Nephron (organoid): ENCODE data around the gene VAV2.
A peak's percentile ranks its signal among the peaks of the same experiment; 100 is the strongest.

ENCODE experiments used
- H3K27ac Mint-ChIP-seq, 3 experiments: 2 replicates each; pipeline ENCODE4 v1.8.0; 2020; ENCODE audit warnings: mixed read lengths in 3 of 3, mild to moderate bottlenecking in 2 of 3, moderate library complexity in 1 of 3
- H3K27me3 Mint-ChIP-seq: 2 replicates; pipeline ENCODE4 v1.8.0; 2021; ENCODE audit warnings: low read depth, mild to moderate bottlenecking, moderate library complexity, mixed read lengths
- H3K36me3 Mint-ChIP-seq: 2 replicates; pipeline ENCODE4 v1.8.0; 2020; ENCODE audit warnings: low read depth, mixed read lengths
- H3K4me1 Mint-ChIP-seq: 2 replicates; pipeline ENCODE4 v1.8.0; 2020; ENCODE audit warnings: mixed read lengths
- H3K4me3 Mint-ChIP-seq, 3 experiments: 2 replicates each; pipeline ENCODE4 v1.8.0; 2020; ENCODE audit warnings: mild to moderate bottlenecking in 3 of 3, mixed read lengths in 3 of 3, moderate library complexity in 2 of 3
- H3K9me3 Mint-ChIP-seq: 2 replicates; pipeline ENCODE4 v1.8.0; 2020; ENCODE audit warnings: mixed read lengths
- TF ChIP-seq, protein P1 (sequence below), 3 experiments: fragments of 200-600 bp; sonication (generic); IDR thresholded peaks; one replicate each; pipeline ENCODE4 v1.5.0; 2021; ENCODE audit warnings: antibody characterized with exemption in 3 of 3; ENCODE audit not compliant: unreplicated experiment in 3 of 3

Gene VAV2

GRCh38 chr9:133825555-133826218 lies 166.4 kb downstream of the VAV2 start:
- H3K4me1 Mint-ChIP-seq: peaks cover 60% of the 10 kb centered on the region
- peak overlapping the region; percentile 61 to 88 (median 78) for H3K27ac Mint-ChIP-seq
- peaks cover 6% of the 10 kb centered on the region for H3K36me3 Mint-ChIP-seq
- no peaks in the 10 kb centered on the region for H3K9me3 Mint-ChIP-seq
- peak overlapping the region in 1 of 3 experiments; percentile 62 for H3K4me3 Mint-ChIP-seq
- TF ChIP-seq, protein P1, sequence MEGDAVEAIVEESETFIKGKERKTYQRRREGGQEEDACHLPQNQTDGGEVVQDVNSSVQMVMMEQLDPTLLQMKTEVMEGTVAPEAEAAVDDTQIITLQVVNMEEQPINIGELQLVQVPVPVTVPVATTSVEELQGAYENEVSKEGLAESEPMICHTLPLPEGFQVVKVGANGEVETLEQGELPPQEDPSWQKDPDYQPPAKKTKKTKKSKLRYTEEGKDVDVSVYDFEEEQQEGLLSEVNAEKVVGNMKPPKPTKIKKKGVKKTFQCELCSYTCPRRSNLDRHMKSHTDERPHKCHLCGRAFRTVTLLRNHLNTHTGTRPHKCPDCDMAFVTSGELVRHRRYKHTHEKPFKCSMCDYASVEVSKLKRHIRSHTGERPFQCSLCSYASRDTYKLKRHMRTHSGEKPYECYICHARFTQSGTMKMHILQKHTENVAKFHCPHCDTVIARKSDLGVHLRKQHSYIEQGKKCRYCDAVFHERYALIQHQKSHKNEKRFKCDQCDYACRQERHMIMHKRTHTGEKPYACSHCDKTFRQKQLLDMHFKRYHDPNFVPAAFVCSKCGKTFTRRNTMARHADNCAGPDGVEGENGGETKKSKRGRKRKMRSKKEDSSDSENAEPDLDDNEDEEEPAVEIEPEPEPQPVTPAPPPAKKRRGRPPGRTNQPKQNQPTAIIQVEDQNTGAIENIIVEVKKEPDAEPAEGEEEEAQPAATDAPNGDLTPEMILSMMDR (IDR thresholded peaks at IDR 0.05; ENCODE audit: unreplicated experiment in 3 of 3): no peak
- peaks cover 18% of the 10 kb centered on the region for H3K27me3 Mint-ChIP-seq

DNA sequence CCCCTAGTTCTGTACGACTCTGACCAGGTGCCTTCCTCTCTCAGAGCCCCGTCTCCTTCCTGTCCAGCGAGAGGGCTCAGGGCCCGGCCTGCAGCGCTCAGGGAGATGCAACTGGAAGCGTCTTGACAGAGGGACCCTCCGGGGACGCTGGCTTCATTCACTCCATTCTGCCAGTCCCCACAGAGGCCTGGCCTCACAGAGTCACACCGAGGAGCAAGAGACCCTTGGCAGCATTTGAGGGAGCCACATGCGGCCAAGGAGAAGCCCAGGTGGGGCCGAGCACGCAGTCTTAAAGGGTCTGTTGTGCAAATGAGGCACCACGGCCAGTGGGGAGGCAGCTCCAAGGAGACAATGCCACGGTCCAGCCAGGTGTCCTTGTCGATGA lies 167.3 kb downstream of the VAV2 start:
- Mint-ChIP-seq H3K4me3 (no peak overlapping the region), H3K4me1 (peaks cover 55% of the 10 kb centered on the region), H3K27ac (no peak overlapping the region), H3K9me3 (no peaks in the 10 kb centered on the region), H3K36me3 (no peaks in the 10 kb centered on the region), H3K27me3 (peaks cover 18% of the 10 kb centered on the region)
- TF ChIP-seq, protein P1 (IDR thresholded peaks at IDR 0.05; ENCODE audit: unreplicated experiment in 3 of 3): no peak

DNA sequence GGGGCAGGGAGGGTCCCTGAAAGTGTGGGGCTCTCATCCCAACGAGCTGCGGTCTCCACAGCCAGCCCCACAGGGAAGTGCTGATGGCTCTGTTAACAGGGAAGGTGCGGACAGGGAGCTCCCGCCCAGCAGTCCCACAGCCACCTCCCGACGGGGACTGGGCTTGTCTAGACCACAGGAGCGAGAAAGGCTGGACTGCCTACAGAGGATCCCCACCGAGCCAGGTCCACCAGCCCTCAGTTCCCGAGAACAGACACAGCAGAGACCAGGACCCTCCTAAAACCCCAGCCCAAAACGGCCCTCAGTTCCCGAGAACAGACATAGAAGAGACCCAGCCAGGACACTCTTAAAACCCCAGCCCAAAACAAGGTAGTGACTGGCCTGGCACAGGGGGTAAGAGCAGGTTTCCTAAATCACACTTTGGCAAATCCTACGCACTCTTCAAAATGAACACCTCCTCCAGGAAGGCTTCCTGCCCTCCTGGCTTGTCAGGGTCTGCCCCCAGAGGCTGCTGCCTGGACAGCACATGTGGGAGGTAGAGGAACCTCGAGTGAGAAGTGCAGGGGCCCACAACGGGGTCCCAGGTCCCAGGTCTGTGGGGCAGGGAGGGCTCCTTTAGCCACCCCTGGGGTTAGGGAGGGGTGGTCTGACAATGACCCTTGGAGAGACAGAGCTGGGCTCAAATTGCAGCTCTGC lies 167.9 kb downstream of the VAV2 start:
- TF ChIP-seq, protein P1 (IDR thresholded peaks at IDR 0.05; ENCODE audit: unreplicated experiment in 3 of 3): no peak
- Mint-ChIP-seq H3K27me3 (peaks cover 15% of the 10 kb centered on the region), H3K9me3 (no peaks in the 10 kb centered on the region), H3K4me1 (peaks cover 55% of the 10 kb centered on the region), H3K4me3 (no peak overlapping the region), H3K36me3 (no peaks in the 10 kb centered on the region), H3K27ac (peak overlapping the region in 2 of 3 experiments; percentile 60 to 74)

- no peaks in the 10 kb centered on the region for H3K9me3 Mint-ChIP-seq
- TF ChIP-seq, protein P1 (IDR thresholded peaks at IDR 0.05; ENCODE audit: unreplicated experiment in 3 of 3): no peak
- H3K27me3 Mint-ChIP-seq: peaks cover 15% of the 10 kb centered on the region
- H3K36me3 Mint-ChIP-seq: peaks cover 4% of the 10 kb centered on the region
- H3K27ac Mint-ChIP-seq: peak overlapping the region; percentile 60 to 74 (median 71)
- H3K4me1 Mint-ChIP-seq: peaks cover 49% of the 10 kb centered on the region
- H3K4me3 Mint-ChIP-seq: peak overlapping the region in 2 of 3 experiments; percentile 13 to 16
Observed at GRCh38 chr9:133823189-133824105, 168.7 kb downstream of the VAV2 start.

GRCh38 chr9:133822430-133823065 lies 169.6 kb downstream of the VAV2 start:
- peaks cover 10% of the 10 kb centered on the region for H3K36me3 Mint-ChIP-seq
- H3K4me1 Mint-ChIP-seq: peaks cover 53% of the 10 kb centered on the region
- peak overlapping the region in 1 of 3 experiments; percentile 35 for H3K4me3 Mint-ChIP-seq
- peaks cover 15% of the 10 kb centered on the region for H3K27me3 Mint-ChIP-seq
- TF ChIP-seq, protein P1 (IDR thresholded peaks at IDR 0.05; ENCODE audit: unreplicated experiment in 3 of 3): no peak
- peak overlapping the region; percentile 78 to 83 (median 82) for H3K27ac Mint-ChIP-seq
- no peaks in the 10 kb centered on the region for H3K9me3 Mint-ChIP-seq
